ENCODE measurements around the gene MTTP.

GRCh38 chr4:99653916-99654315 lies 79.3 kb downstream of the MTTP start:
- TF ChIP-seq CTCF (conservative IDR thresholded peaks at IDR 0.05) (no peak), ZFX (IDR thresholded peaks at IDR 0.05) (no peak)
